SK-N-SH treated with all-trans-retinoic acid at 6 μM for 48 hours (cell line): Measurements from ENCODE around the gene EEIG1.

Experiments
- ATAC-seq: fragments of 200-7000 bp; cut with Tn5 transposase; 3 replicates; pipeline ENCODE4 v1.9.1; 2020; ENCODE audit warnings: mild to moderate bottlenecking, moderate library complexity
- BACH2 ChIP-seq: fragments of 250-450 bp; sonication (Bioruptor Pico); IDR thresholded peaks from 2 replicates; pipeline ENCODE4 v1.9.0; 2021; ENCODE audit warnings: mild to moderate bottlenecking, borderline replicate concordance
- CREB5 ChIP-seq: fragments of 250-450 bp; sonication (Bioruptor Pico); IDR thresholded peaks from 2 replicates; pipeline ENCODE4 v1.5.1; 2020; ENCODE audit warnings: low read depth, mild to moderate bottlenecking, moderate library complexity
- CSDC2 ChIP-seq: fragments of 250-450 bp; sonication (Bioruptor Pico); IDR thresholded peaks from 2 replicates; pipeline ENCODE4 v1.5.0; 2020; ENCODE audit warnings: mild to moderate bottlenecking, moderate library complexity
- ESRRG ChIP-seq: fragments of 250-450 bp; sonication (Bioruptor Pico); IDR thresholded peaks from 2 replicates; pipeline ENCODE4 v1.6.1; 2021; ENCODE audit warnings: mild to moderate bottlenecking
- ISL1 ChIP-seq: fragments of 250-450 bp; sonication (Bioruptor Pico); IDR thresholded peaks from 2 replicates; pipeline ENCODE4 v2.1.2; 2022; ENCODE audit warnings: mild to moderate bottlenecking, moderate library complexity
- PATZ1 ChIP-seq: fragments of 250-450 bp; sonication (Bioruptor Pico); IDR thresholded peaks from 2 replicates; pipeline ENCODE4 v1.8.0; 2020; ENCODE audit warnings: mild to moderate bottlenecking, moderate library complexity, borderline replicate concordance
- POU6F1 ChIP-seq: fragments of 250-450 bp; sonication (Bioruptor Pico); IDR thresholded peaks from 2 replicates; pipeline ENCODE4 v1.8.0; 2021; ENCODE audit warnings: low read depth, mild to moderate bottlenecking, moderate library complexity, borderline replicate concordance
- PPARA ChIP-seq: fragments of 250-450 bp; sonication (Bioruptor Pico); IDR thresholded peaks from 2 replicates; pipeline ENCODE4 v1.5.0; 2020; ENCODE audit warnings: mild to moderate bottlenecking, borderline replicate concordance
- RARB ChIP-seq: fragments of 250-450 bp; sonication (Bioruptor Pico); IDR thresholded peaks from 2 replicates; pipeline ENCODE4 v1.8.0; 2021; ENCODE audit warnings: mild to moderate bottlenecking, moderate library complexity
- SNAI2 ChIP-seq: fragments of 250-450 bp; sonication (Bioruptor Pico); IDR thresholded peaks from 2 replicates; pipeline ENCODE4 v1.5.0; 2020; ENCODE audit warnings: mild to moderate bottlenecking, moderate library complexity
- TCF4 ChIP-seq: fragments of 250-450 bp; sonication (Bioruptor Pico); IDR thresholded peaks from 2 replicates; pipeline ENCODE4 v1.8.0; 2021; ENCODE audit warnings: mild to moderate bottlenecking, moderate library complexity, borderline replicate concordance
- TOX ChIP-seq: fragments of 250-450 bp; sonication (Bioruptor Pico); IDR thresholded peaks from 2 replicates; pipeline ENCODE4 v1.8.0; 2021; ENCODE audit warnings: mild to moderate bottlenecking, moderate library complexity, borderline replicate concordance
- ZC3H10 ChIP-seq: fragments of 250-450 bp; sonication (Bioruptor Pico); IDR thresholded peaks from 2 replicates; pipeline ENCODE4 v1.5.1; 2021; ENCODE audit warnings: mild to moderate bottlenecking, moderate library complexity
- ZFP3 ChIP-seq: fragments of 250-450 bp; sonication (Bioruptor Pico); IDR thresholded peaks from 2 replicates; pipeline ENCODE4 v1.5.0; 2020; ENCODE audit warnings: mild to moderate bottlenecking, moderate library complexity
- ZFP30 ChIP-seq: fragments of 450-650 bp; formaldehyde crosslinking; IDR thresholded peaks from 2 replicates; pipeline ENCODE4 v1.5.0; 2022; ENCODE audit warnings: mild to moderate bottlenecking, moderate library complexity
- ZNF565 ChIP-seq: fragments of 450-650 bp; formaldehyde crosslinking; conservative IDR thresholded peaks from 2 replicates; pipeline ENCODE4 v1.5.0; 2020; ENCODE audit warnings: low read depth, mild to moderate bottlenecking, moderate library complexity
- ZNF70 ChIP-seq: fragments of 450-650 bp; formaldehyde crosslinking; IDR thresholded peaks from 2 replicates; pipeline ENCODE4 v1.5.0; 2020; ENCODE audit warnings: mild to moderate bottlenecking, moderate library complexity
- ZNF8 ChIP-seq: fragments of 450-650 bp; formaldehyde crosslinking; IDR thresholded peaks from 2 replicates; pipeline ENCODE4 v1.5.0; 2020; ENCODE audit warnings: mild to moderate bottlenecking, moderate library complexity
- TF ChIP-seq, protein P1 (sequence below): fragments of 250-450 bp; sonication (Bioruptor Pico); IDR thresholded peaks from 2 replicates; pipeline ENCODE4 v1.5.1; 2021; ENCODE audit warnings: mild to moderate bottlenecking, moderate library complexity
- TF ChIP-seq, protein P2 (sequence below): fragments of 250-450 bp; sonication (Bioruptor Pico); IDR thresholded peaks from 2 replicates; pipeline ENCODE4 v1.5.0; 2020; ENCODE audit warnings: mild to moderate bottlenecking, moderate library complexity

Gene EEIG1

DNA sequence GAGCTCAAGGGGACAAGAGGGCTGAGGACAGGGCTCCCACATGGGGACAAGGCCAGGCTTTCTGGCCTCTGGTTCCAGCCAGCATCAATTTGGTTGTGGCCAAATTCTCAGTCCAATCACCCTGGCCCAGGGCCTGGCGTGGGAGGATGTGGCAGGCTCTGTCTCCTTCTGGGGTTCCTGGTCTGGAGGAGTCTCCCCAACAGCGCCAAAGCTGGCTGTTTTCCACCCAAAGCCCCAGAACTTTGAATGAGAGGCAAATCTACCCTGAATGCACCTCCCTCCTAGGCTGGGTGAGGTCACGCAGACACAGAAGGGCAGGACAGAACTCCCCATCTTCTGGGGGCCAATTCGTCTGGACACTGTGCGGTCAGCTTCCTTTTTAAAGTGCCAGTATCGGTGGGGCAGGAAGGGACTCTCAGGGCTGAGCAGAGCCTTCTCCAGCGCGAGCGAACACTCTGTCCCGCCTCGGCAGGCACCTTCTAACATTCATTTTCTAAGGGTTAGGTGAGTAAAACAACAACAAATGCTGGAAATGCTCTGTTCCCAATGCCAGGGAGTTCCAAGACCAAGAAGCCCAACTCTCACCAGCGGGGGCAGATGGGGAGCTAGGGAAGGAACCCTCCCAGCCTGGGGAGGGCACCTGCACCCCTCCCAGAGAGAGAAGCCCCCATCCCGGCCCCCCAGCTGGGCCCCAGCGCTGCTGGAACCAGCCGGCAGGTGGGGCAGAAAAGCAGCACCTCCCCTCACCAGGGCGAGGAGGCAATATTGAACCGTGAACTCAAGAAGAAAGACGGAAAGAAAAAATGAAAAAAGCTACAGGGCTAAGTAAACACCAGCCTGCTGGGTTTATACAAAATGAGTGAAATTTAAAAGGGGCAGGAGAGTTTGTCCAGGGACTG is 39.5 kb downstream of the EEIG1 start:
- no peak for TF ChIP-seq TOX (CRISPR knock-in tag)
- no peak for TF ChIP-seq PATZ1 (CRISPR knock-in tag)
- no peak for TF ChIP-seq ESRRG
- TF ChIP-seq CSDC2 (CRISPR knock-in tag), result no peak
- no peak for TF ChIP-seq RARB (CRISPR knock-in tag)
- no peak for TF ChIP-seq ZNF565 (CRISPR knock-in tag)
- TF ChIP-seq ZNF70, result no peak
- TF ChIP-seq ZFP30 (CRISPR knock-in tag), result no peak
- TF ChIP-seq, protein P1, sequence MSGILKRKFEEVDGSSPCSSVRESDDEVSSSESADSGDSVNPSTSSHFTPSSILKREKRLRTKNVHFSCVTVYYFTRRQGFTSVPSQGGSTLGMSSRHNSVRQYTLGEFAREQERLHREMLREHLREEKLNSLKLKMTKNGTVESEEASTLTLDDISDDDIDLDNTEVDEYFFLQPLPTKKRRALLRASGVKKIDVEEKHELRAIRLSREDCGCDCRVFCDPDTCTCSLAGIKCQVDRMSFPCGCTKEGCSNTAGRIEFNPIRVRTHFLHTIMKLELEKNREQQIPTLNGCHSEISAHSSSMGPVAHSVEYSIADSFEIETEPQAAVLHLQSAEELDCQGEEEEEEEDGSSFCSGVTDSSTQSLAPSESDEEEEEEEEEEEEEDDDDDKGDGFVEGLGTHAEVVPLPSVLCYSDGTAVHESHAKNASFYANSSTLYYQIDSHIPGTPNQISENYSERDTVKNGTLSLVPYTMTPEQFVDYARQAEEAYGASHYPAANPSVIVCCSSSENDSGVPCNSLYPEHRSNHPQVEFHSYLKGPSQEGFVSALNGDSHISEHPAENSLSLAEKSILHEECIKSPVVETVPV (CRISPR knock-in tag), result no peak
- TF ChIP-seq, protein P2, sequence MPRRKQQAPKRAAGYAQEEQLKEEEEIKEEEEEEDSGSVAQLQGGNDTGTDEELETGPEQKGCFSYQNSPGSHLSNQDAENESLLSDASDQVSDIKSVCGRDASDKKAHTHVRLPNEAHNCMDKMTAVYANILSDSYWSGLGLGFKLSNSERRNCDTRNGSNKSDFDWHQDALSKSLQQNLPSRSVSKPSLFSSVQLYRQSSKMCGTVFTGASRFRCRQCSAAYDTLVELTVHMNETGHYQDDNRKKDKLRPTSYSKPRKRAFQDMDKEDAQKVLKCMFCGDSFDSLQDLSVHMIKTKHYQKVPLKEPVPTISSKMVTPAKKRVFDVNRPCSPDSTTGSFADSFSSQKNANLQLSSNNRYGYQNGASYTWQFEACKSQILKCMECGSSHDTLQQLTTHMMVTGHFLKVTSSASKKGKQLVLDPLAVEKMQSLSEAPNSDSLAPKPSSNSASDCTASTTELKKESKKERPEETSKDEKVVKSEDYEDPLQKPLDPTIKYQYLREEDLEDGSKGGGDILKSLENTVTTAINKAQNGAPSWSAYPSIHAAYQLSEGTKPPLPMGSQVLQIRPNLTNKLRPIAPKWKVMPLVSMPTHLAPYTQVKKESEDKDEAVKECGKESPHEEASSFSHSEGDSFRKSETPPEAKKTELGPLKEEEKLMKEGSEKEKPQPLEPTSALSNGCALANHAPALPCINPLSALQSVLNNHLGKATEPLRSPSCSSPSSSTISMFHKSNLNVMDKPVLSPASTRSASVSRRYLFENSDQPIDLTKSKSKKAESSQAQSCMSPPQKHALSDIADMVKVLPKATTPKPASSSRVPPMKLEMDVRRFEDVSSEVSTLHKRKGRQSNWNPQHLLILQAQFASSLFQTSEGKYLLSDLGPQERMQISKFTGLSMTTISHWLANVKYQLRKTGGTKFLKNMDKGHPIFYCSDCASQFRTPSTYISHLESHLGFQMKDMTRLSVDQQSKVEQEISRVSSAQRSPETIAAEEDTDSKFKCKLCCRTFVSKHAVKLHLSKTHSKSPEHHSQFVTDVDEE (CRISPR knock-in tag), result no peak
- no peak for TF ChIP-seq ZNF8 (CRISPR knock-in tag)
- no peak for ATAC-seq

- ATAC-seq, result no peak
- TF ChIP-seq ZC3H10, result no peak
- TF ChIP-seq TCF4 (CRISPR knock-in tag), result no peak
- no peak for TF ChIP-seq TOX (CRISPR knock-in tag)
- TF ChIP-seq ISL1 (CRISPR knock-in tag), result no peak
- TF ChIP-seq ZNF70, result no peak
- no peak for TF ChIP-seq BACH2 (CRISPR knock-in tag)
- TF ChIP-seq PPARA (CRISPR knock-in tag), result no peak
- TF ChIP-seq ZFP30 (CRISPR knock-in tag), result no peak
- TF ChIP-seq ZFP3 (CRISPR knock-in tag), result no peak
- TF ChIP-seq, protein P1 (CRISPR knock-in tag), result no peak
These were observed 40.2 kb downstream of the EEIG1 start for GRCh38 chr9:127940593-127940992.

- ATAC-seq, result no peak
- TF ChIP-seq, protein P2 (CRISPR knock-in tag), result no peak
- TF ChIP-seq TCF4 (CRISPR knock-in tag) (no peak), ZNF565 (CRISPR knock-in tag) (no peak), CREB5 (CRISPR knock-in tag) (no peak), BACH2 (CRISPR knock-in tag) (no peak), ESRRG (no peak), ZC3H10 (no peak), ZNF70 (no peak), POU6F1 (CRISPR knock-in tag) (no peak), ISL1 (CRISPR knock-in tag) (no peak), SNAI2 (CRISPR knock-in tag) (no peak)
- TF ChIP-seq, protein P1 (CRISPR knock-in tag), result no peak
These were observed 42.5 kb downstream of the EEIG1 start for GRCh38 chr9:127938298-127938690.
